Activated CD4-positive, alpha-beta T cell treated with anti-CD3 and anti-CD28 coated beads for 36 hours (primary cell): ENCODE data around the gene LHFPL2. TPM values are rescaled to one million over a fixed set of nuclear protein-coding genes. Genes with fewer than 3 reads are reported as not detected.

ENCODE experiments used
- ATAC-seq: fragments of 200-7000 bp; cut with Tn5 transposase; one replicate; pipeline ENCODE4 v1.10.0; 2021; ENCODE audit warnings: mild to moderate bottlenecking, moderate library complexity
- CTCF ChIA-PET: fragments of 350-600 bp; sonication (Branson Sonifier 250); formaldehyde crosslinking; loops from one replicate; lab custom pipeline; 2021; ENCODE audit warnings: antibody characterized with exemption; lab: Charles Lee
- POLR2A ChIA-PET: fragments of 350-600 bp; sonication (Branson Sonifier 250); formaldehyde crosslinking; loops from one replicate; lab custom pipeline; 2021; ENCODE audit warnings: antibody characterized with exemption, inconsistent platforms; lab: Charles Lee
- DNase-seq: peaks from one replicate; pipeline ENCODE4 v3.0.0-alpha.2; 2020
- H3K27ac Mint-ChIP-seq: one replicate; pipeline ENCODE4 v1.8.0; 2021; ENCODE audit warnings: mixed read lengths
- H3K27me3 Mint-ChIP-seq: one replicate; pipeline ENCODE4 v1.8.0; 2021; ENCODE audit warnings: mixed read lengths
- H3K36me3 Mint-ChIP-seq: one replicate; pipeline ENCODE4 v1.8.0; 2021; ENCODE audit warnings: low read depth, mixed read lengths
- H3K4me1 Mint-ChIP-seq: one replicate; pipeline ENCODE4 v1.8.0; 2021; ENCODE audit warnings: mixed read lengths
- H3K4me3 Mint-ChIP-seq: one replicate; pipeline ENCODE4 v1.8.0; 2021; ENCODE audit warnings: mild to moderate bottlenecking, moderate library complexity, mixed read lengths
- H3K9me3 Mint-ChIP-seq: one replicate; pipeline ENCODE4 v1.8.0; 2021; ENCODE audit warnings: low read depth, mixed read lengths
- intact Hi-C, 2 experiments: fragments of 100-400 bp; cut with DNase I in 1 of 2; cut with micrococcal nuclease in 1 of 2; formaldehyde crosslinking; loops; one replicate each; pipeline versions ENCODE4 v1.14.2 to v1.15.1; 2022 to 2024; cut with DNase I, micrococcal nuclease
- total RNA-seq, 2 experiments: library from RNA; stranded (reverse); gene quantifications; one replicate each; pipeline ENCODE4 v1.2.3, GENCODE V29; 2021

The LHFPL2 gene
- total RNA-seq, 2 experiments from 2014 or later, result 0.14 to 0.21 TPM

GRCh38 chr5:78613151-78613533, 35.4 kb downstream of the LHFPL2 start:
- POLR2A ChIA-PET, result no interaction called here
- ATAC-seq (no peak), DNase-seq (no peak)
- H3K27ac Mint-ChIP-seq, result no peak overlapping the region
- H3K9me3 Mint-ChIP-seq, result no peaks in the 10 kb centered on the region
- intact Hi-C loops, result no loop called here
- H3K4me1 Mint-ChIP-seq, result no peaks in the 10 kb centered on the region
- no peak overlapping the region for H3K4me3 Mint-ChIP-seq
- CTCF ChIA-PET, result interaction anchor here (0.6 to 1.1 kb wide), 6 partner anchors 10 to 520 kb away, joined by 3 to 4 read pairs (median 3); no protein-coding TSS in a partner anchor
- no peaks in the 10 kb centered on the region for H3K36me3 Mint-ChIP-seq
- H3K27me3 Mint-ChIP-seq, result peaks cover 2% of the 10 kb centered on the region

GRCh38 chr5:78612227-78613150, 36.1 kb downstream of the LHFPL2 start:
- ChIA-PET CTCF (interaction anchor here (0.6 to 1.1 kb wide), 5 partner anchors 9 to 520 kb away, joined by 3 to 4 read pairs (median 3); no protein-coding TSS in a partner anchor), POLR2A (no interaction called here)
- Mint-ChIP-seq H3K9me3 (no peaks in the 10 kb centered on the region), H3K36me3 (no peaks in the 10 kb centered on the region), H3K4me3 (no peak overlapping the region), H3K4me1 (no peaks in the 10 kb centered on the region), H3K27ac (no peak overlapping the region), H3K27me3 (peaks cover 2% of the 10 kb centered on the region)
- no peak for ATAC-seq
- DNase-seq, result no peak
- intact Hi-C loops, result no loop called here

- POLR2A ChIA-PET, result interaction anchor here (0.7 kb wide), 1 partner anchor 125 kb away, joined by 4 read pairs; no protein-coding TSS in a partner anchor
- no peak for DNase-seq
- intact Hi-C loops, result no loop called here
- Mint-ChIP-seq H3K9me3 (no peaks in the 10 kb centered on the region), H3K4me3 (no peak overlapping the region), H3K36me3 (no peaks in the 10 kb centered on the region), H3K27ac (no peak overlapping the region), H3K27me3 (peaks cover 2% of the 10 kb centered on the region), H3K4me1 (no peaks in the 10 kb centered on the region)
- no peak for ATAC-seq
- CTCF ChIA-PET, result no interaction called here
Measured at GRCh38 chr5:78611126-78611605, 37.4 kb downstream of the LHFPL2 start.

GRCh38 chr5:78610636-78611035, 37.9 kb downstream of the LHFPL2 start:
- ChIA-PET POLR2A (interaction anchor here (0.7 kb wide), 1 partner anchor 124 kb away, joined by 4 read pairs; no protein-coding TSS in a partner anchor), CTCF (no interaction called here)
- Mint-ChIP-seq H3K4me3 (no peak overlapping the region), H3K9me3 (no peaks in the 10 kb centered on the region), H3K27me3 (peaks cover 2% of the 10 kb centered on the region), H3K27ac (no peak overlapping the region), H3K36me3 (no peaks in the 10 kb centered on the region), H3K4me1 (no peaks in the 10 kb centered on the region)
- ATAC-seq, result no peak
- intact Hi-C loops, result no loop called here
- DNase-seq, result no peak

GRCh38 chr5:78610163-78610583, 38.4 kb downstream of the LHFPL2 start:
- DNase-seq (no peak), ATAC-seq (no peak)
- Mint-ChIP-seq H3K9me3 (no peaks in the 10 kb centered on the region), H3K27me3 (peaks cover 2% of the 10 kb centered on the region), H3K36me3 (no peaks in the 10 kb centered on the region), H3K27ac (no peak overlapping the region), H3K4me3 (no peak overlapping the region), H3K4me1 (no peaks in the 10 kb centered on the region)
- POLR2A ChIA-PET, result interaction anchor here (0.6 kb wide), 1 partner anchor 14 kb away, joined by 6 read pairs; no protein-coding TSS in a partner anchor
- intact Hi-C loops, result no loop called here
- CTCF ChIA-PET, result no interaction called here

- ATAC-seq (no peak), DNase-seq (no peak)
- ChIA-PET POLR2A (no interaction called here), CTCF (no interaction called here)
- H3K4me3 Mint-ChIP-seq, result no peak overlapping the region
- no peaks in the 10 kb centered on the region for H3K9me3 Mint-ChIP-seq
- no peak overlapping the region for H3K27ac Mint-ChIP-seq
- H3K36me3 Mint-ChIP-seq, result no peaks in the 10 kb centered on the region
- no peaks in the 10 kb centered on the region for H3K4me1 Mint-ChIP-seq
- intact Hi-C loops, result no loop called here
- peaks cover 5% of the 10 kb centered on the region for H3K27me3 Mint-ChIP-seq
Measured at GRCh38 chr5:78607864-78608263, 40.7 kb downstream of the LHFPL2 start.

- no peak for ATAC-seq
- H3K27me3 Mint-ChIP-seq, result peaks cover 2% of the 10 kb centered on the region
- no peaks in the 10 kb centered on the region for H3K36me3 Mint-ChIP-seq
- no peaks in the 10 kb centered on the region for H3K9me3 Mint-ChIP-seq
- no peak for DNase-seq
- intact Hi-C loops, result no loop called here
- ChIA-PET POLR2A (no interaction called here), CTCF (interaction anchor here (0.6 kb wide), 1 partner anchor 931 kb away, joined by 4 read pairs; no protein-coding TSS in a partner anchor)
- no peaks in the 10 kb centered on the region for H3K4me1 Mint-ChIP-seq
- no peak overlapping the region for H3K4me3 Mint-ChIP-seq
- no peak overlapping the region for H3K27ac Mint-ChIP-seq
Measured at GRCh38 chr5:78606241-78606640, 42.3 kb downstream of the LHFPL2 start.

- POLR2A ChIA-PET, result no interaction called here
Measured at GRCh38 chr5:78605611-78606010, 43.0 kb downstream of the LHFPL2 start.

GRCh38 chr5:78604689-78605285, 43.8 kb downstream of the LHFPL2 start:
- H3K4me3 Mint-ChIP-seq, result no peak overlapping the region
- DNase-seq, result no peak
- no peaks in the 10 kb centered on the region for H3K36me3 Mint-ChIP-seq
- peaks cover 2% of the 10 kb centered on the region for H3K27me3 Mint-ChIP-seq
- intact Hi-C loops, result no loop called here
- ATAC-seq, result no peak
- no peaks in the 10 kb centered on the region for H3K9me3 Mint-ChIP-seq
- POLR2A ChIA-PET, result no interaction called here
- H3K27ac Mint-ChIP-seq, result no peak overlapping the region
- CTCF ChIA-PET, result no interaction called here
- H3K4me1 Mint-ChIP-seq, result no peaks in the 10 kb centered on the region

More at GRCh38 chr5:78605611-78606010, 43.0 kb downstream of the LHFPL2 start:
- ATAC-seq (no peak), DNase-seq (no peak)
- H3K4me1 Mint-ChIP-seq, result no peaks in the 10 kb centered on the region
- H3K9me3 Mint-ChIP-seq, result no peaks in the 10 kb centered on the region
- no peaks in the 10 kb centered on the region for H3K36me3 Mint-ChIP-seq
- H3K27ac Mint-ChIP-seq, result no peak overlapping the region
- CTCF ChIA-PET, result no interaction called here
- intact Hi-C loops, result no loop called here
- no peak overlapping the region for H3K4me3 Mint-ChIP-seq
- H3K27me3 Mint-ChIP-seq, result peaks cover 2% of the 10 kb centered on the region

- ChIA-PET POLR2A (no interaction called here), CTCF (interaction anchor here (1.1 kb wide), 1 partner anchor 9 kb away, joined by 3 read pairs; no protein-coding TSS in a partner anchor)
- Mint-ChIP-seq H3K9me3 (no peaks in the 10 kb centered on the region), H3K4me3 (no peak overlapping the region), H3K4me1 (no peaks in the 10 kb centered on the region), H3K27ac (no peak overlapping the region), H3K36me3 (no peaks in the 10 kb centered on the region), H3K27me3 (peaks cover 2% of the 10 kb centered on the region)
- ATAC-seq (no peak), DNase-seq (no peak)
- intact Hi-C loops, result no loop called here
Measured at GRCh38 chr5:78603636-78604175, 44.9 kb downstream of the LHFPL2 start.

GRCh38 chr5:78602400-78602799, 46.2 kb downstream of the LHFPL2 start:
- ATAC-seq (no peak), DNase-seq (no peak)
- Mint-ChIP-seq H3K27me3 (peaks cover 2% of the 10 kb centered on the region), H3K36me3 (no peaks in the 10 kb centered on the region), H3K9me3 (no peaks in the 10 kb centered on the region), H3K4me3 (no peak overlapping the region), H3K4me1 (no peaks in the 10 kb centered on the region), H3K27ac (no peak overlapping the region)
- ChIA-PET CTCF (no interaction called here), POLR2A (no interaction called here)
- intact Hi-C loops, result no loop called here
